ENCODE measurements around the gene CEMIP.

DNA sequence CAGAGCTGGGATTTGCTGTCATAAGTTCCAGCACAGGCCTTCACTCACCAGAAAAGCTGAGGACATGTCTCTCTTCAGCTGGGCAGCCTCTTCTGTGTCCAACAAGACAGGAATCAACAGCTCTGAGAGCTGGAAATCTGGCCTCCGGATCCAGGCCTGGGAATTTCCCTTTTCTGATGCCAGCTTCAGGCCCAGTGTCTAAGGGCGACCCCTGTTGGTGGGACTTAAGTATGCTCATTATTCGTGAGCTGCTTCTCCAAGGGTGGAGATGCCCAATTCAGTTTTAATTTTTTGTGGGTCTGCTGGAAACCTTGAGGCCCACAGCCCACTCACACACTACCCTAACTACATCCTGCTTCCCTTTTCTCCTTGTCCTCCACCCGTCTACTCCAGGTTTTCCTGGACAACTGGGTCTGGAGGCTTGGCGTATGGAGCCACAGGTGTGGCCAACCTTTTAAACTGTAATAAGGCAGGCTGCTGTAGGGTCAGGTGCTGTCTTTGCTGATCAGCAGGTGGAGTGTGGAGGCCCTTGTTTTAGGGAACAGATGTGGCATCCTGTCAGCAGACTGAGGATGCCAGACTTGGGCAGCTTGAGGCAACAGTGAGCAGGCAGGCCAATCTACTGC lies 2.6 kb upstream of the CEMIP start:
- TF ChIP-seq, protein P1, sequence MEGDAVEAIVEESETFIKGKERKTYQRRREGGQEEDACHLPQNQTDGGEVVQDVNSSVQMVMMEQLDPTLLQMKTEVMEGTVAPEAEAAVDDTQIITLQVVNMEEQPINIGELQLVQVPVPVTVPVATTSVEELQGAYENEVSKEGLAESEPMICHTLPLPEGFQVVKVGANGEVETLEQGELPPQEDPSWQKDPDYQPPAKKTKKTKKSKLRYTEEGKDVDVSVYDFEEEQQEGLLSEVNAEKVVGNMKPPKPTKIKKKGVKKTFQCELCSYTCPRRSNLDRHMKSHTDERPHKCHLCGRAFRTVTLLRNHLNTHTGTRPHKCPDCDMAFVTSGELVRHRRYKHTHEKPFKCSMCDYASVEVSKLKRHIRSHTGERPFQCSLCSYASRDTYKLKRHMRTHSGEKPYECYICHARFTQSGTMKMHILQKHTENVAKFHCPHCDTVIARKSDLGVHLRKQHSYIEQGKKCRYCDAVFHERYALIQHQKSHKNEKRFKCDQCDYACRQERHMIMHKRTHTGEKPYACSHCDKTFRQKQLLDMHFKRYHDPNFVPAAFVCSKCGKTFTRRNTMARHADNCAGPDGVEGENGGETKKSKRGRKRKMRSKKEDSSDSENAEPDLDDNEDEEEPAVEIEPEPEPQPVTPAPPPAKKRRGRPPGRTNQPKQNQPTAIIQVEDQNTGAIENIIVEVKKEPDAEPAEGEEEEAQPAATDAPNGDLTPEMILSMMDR (conservative IDR thresholded peaks at IDR 0.05 in 1 of 2, IDR thresholded peaks at IDR 0.05 in 1 of 2; ENCODE audit: extremely low read depth in 1 of 2, insufficient read depth in 1 of 2, low read depth in 1 of 2, low read length in 2 of 2): peak; percentile 86 to 90
- TF ChIP-seq EZH2 (IDR thresholded peaks at IDR 0.05; ENCODE audit: borderline replicate concordance, low read length): no peak
